Activated CD4-positive, CD25-positive, alpha-beta regulatory T cell treated with anti-CD3 and anti-CD28 coated beads, Interleukin-2, amount 50 U/mL, for 16 hours (primary cell): ENCODE data around the gene BLACAT1.

Source experiments
- DNase-seq: peaks from one replicate; pipeline ENCODE4 v3.0.0-alpha.2; 2020; ENCODE audit warnings: low read depth, low spot score

Gene BLACAT1

GRCh38 chr1:205455581-205456382 lies at the start of gene BLACAT1:
Gene BLACAT1 (minus strand): TSS chr1:205456045.
- no peak for DNase-seq

- no peak for DNase-seq
These were observed 49.4 kb upstream of the BLACAT1 start for GRCh38 chr1:205505076-205505729.

GRCh38 chr1:205504311-205505075 lies 48.6 kb upstream of the BLACAT1 start, which contains the start of gene CDK18:
Gene CDK18 (plus strand): TSS chr1:205504669. CDS start chr1:205523168, 18,499 bp downstream.
- DNase-seq = no peak

- no peak for DNase-seq
These were observed 47.1 kb upstream of the BLACAT1 start for GRCh38 chr1:205502992-205503391.

- DNase-seq = no peak
These were observed 46.4 kb upstream of the BLACAT1 start for GRCh38 chr1:205502111-205502810.

- no peak for DNase-seq
These were observed 44.7 kb upstream of the BLACAT1 start for GRCh38 chr1:205500240-205501233.

GRCh38 chr1:205499789-205500188 lies 43.9 kb upstream of the BLACAT1 start:
- no peak for DNase-seq

GRCh38 chr1:205497351-205497750 lies 41.5 kb upstream of the BLACAT1 start:
- DNase-seq = no peak

GRCh38 chr1:205496661-205497060 lies 40.8 kb upstream of the BLACAT1 start:
- no peak for DNase-seq

- no peak for DNase-seq
These were observed 39.5 kb upstream of the BLACAT1 start for GRCh38 chr1:205495237-205495823.

- no peak for DNase-seq
These were observed 38.3 kb upstream of the BLACAT1 start for GRCh38 chr1:205494115-205494514.

- no peak for DNase-seq
These were observed 37.6 kb upstream of the BLACAT1 start for GRCh38 chr1:205493241-205494085.

- DNase-seq = no peak
These were observed 36.9 kb upstream of the BLACAT1 start for GRCh38 chr1:205492774-205493173.

GRCh38 chr1:205492201-205492667 lies 36.4 kb upstream of the BLACAT1 start:
- no peak for DNase-seq

GRCh38 chr1:205491794-205492193 lies 35.9 kb upstream of the BLACAT1 start:
- DNase-seq = no peak

GRCh38 chr1:205488074-205488723 lies 32.4 kb upstream of the BLACAT1 start:
- DNase-seq = no peak

- DNase-seq = no peak
These were observed 30.4 kb upstream of the BLACAT1 start for GRCh38 chr1:205486258-205486657.
